ENCODE results near the gene AFAP1. TPM values are rescaled to one million over a fixed set of nuclear protein-coding genes. Genes with fewer than 3 reads are reported as not detected.

The AFAP1 gene
- polyA plus RNA-seq, 1 donor (not counting 4 experiments of a cell fraction or from before 2014, with no cell fraction given) = 7.6 TPM

- Histone ChIP-seq H3K27ac (ENCODE audit: control insufficient read depth, insufficient read depth, low read length) (no peak overlapping the region), H3K9me3 (ENCODE audit: control insufficient read depth, low read depth, low read length) (peaks cover 2% of the 10 kb centered on the region), H3K79me2 (ENCODE audit: control insufficient read depth, insufficient read depth, low read length) (peaks cover 12% of the 10 kb centered on the region), H2AFZ (ENCODE audit: control insufficient read depth, low read length) (no peak overlapping the region), H4K20me1 (ENCODE audit: control insufficient read depth, extremely low read depth, insufficient read depth, low read length) (peaks cover 2% of the 10 kb centered on the region), H3K9ac (ENCODE audit: control insufficient read depth, extremely low read depth, insufficient read depth, low read length) (no peak overlapping the region), H3K27me3 (ENCODE audit: control insufficient read depth, extremely low read depth, insufficient read depth, low read length) (no peaks in the 10 kb centered on the region), H3K9me1 (ENCODE audit: control insufficient read depth, extremely low read depth, insufficient read depth, low read length) (no peaks in the 10 kb centered on the region), H3K4me2 (ENCODE audit: control insufficient read depth, extremely low read depth, insufficient read depth, low read depth, low read length) (no peak overlapping the region), H3K4me1 (ENCODE audit: control insufficient read depth, extremely low read depth, insufficient read depth, low read length) (peaks cover 4% of the 10 kb centered on the region), H3K36me3 (ENCODE audit: control insufficient read depth in 2 of 2, extremely low read depth in 1 of 2, insufficient read depth in 2 of 2, low read length in 2 of 2) (peaks cover 5 to 6% of the 10 kb centered on the region in 2 experiments), H3K4me3 (ENCODE audit: control insufficient read depth in 2 of 3, extremely low read depth in 1 of 3, insufficient read depth in 2 of 3, low read depth in 1 of 3, low read length in 3 of 3) (no peak overlapping the region)
- FAIRE-seq (no peak), DNase-seq (ENCODE audit: low read depth, low spot score) (no peak)
- dilution Hi-C loops (cut with MboI; ENCODE audit: extremely low pct_ligation_motif_present, low sequenced_read_pairs) = no loop called here
- TF ChIP-seq, protein P1, sequence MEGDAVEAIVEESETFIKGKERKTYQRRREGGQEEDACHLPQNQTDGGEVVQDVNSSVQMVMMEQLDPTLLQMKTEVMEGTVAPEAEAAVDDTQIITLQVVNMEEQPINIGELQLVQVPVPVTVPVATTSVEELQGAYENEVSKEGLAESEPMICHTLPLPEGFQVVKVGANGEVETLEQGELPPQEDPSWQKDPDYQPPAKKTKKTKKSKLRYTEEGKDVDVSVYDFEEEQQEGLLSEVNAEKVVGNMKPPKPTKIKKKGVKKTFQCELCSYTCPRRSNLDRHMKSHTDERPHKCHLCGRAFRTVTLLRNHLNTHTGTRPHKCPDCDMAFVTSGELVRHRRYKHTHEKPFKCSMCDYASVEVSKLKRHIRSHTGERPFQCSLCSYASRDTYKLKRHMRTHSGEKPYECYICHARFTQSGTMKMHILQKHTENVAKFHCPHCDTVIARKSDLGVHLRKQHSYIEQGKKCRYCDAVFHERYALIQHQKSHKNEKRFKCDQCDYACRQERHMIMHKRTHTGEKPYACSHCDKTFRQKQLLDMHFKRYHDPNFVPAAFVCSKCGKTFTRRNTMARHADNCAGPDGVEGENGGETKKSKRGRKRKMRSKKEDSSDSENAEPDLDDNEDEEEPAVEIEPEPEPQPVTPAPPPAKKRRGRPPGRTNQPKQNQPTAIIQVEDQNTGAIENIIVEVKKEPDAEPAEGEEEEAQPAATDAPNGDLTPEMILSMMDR (optimal IDR thresholded peaks at IDR 0.05 in 1 of 3, IDR thresholded peaks at IDR 0.05 in 1 of 3, conservative IDR thresholded peaks at IDR 0.05 in 1 of 3; ENCODE audit: extremely low read depth in 1 of 3, insufficient read depth in 2 of 3, low read length in 3 of 3) = no peak
- TF ChIP-seq EZH2 (IDR thresholded peaks at IDR 0.05; ENCODE audit: low read length) = no peak
These were observed 80.3 kb downstream of the AFAP1 start for GRCh38 chr4:7859326-7859725.

GRCh38 chr4:7858498-7858897 is 81.2 kb downstream of the AFAP1 start:
- H2AFZ ChIP-seq (ENCODE audit: control insufficient read depth, low read length) = no peak overlapping the region
- no peak overlapping the region for H3K4me3 ChIP-seq (ENCODE audit: control insufficient read depth in 2 of 3, extremely low read depth in 1 of 3, insufficient read depth in 2 of 3, low read depth in 1 of 3, low read length in 3 of 3)
- H3K9ac ChIP-seq (ENCODE audit: control insufficient read depth, extremely low read depth, insufficient read depth, low read length) = no peak overlapping the region
- H3K27ac ChIP-seq (ENCODE audit: control insufficient read depth, insufficient read depth, low read length) = no peak overlapping the region
- H3K4me2 ChIP-seq (ENCODE audit: control insufficient read depth, extremely low read depth, insufficient read depth, low read depth, low read length) = no peak overlapping the region
- DNase-seq (ENCODE audit: low read depth, low spot score) = no peak
- peaks cover 9% of the 10 kb centered on the region for H3K79me2 ChIP-seq (ENCODE audit: control insufficient read depth, insufficient read depth, low read length)
- peaks cover 5 to 6% of the 10 kb centered on the region in 2 experiments for H3K36me3 ChIP-seq (ENCODE audit: control insufficient read depth in 2 of 2, extremely low read depth in 1 of 2, insufficient read depth in 2 of 2, low read length in 2 of 2)
- no peaks in the 10 kb centered on the region for H4K20me1 ChIP-seq (ENCODE audit: control insufficient read depth, extremely low read depth, insufficient read depth, low read length)
- H3K27me3 ChIP-seq (ENCODE audit: control insufficient read depth, extremely low read depth, insufficient read depth, low read length) = no peaks in the 10 kb centered on the region
- no peak for FAIRE-seq
- TF ChIP-seq EZH2 (IDR thresholded peaks at IDR 0.05; ENCODE audit: low read length) = no peak
- TF ChIP-seq, protein P1 (optimal IDR thresholded peaks at IDR 0.05 in 1 of 3, IDR thresholded peaks at IDR 0.05 in 1 of 3, conservative IDR thresholded peaks at IDR 0.05 in 1 of 3; ENCODE audit: extremely low read depth in 1 of 3, insufficient read depth in 2 of 3, low read length in 3 of 3) = no peak
- no peaks in the 10 kb centered on the region for H3K9me3 ChIP-seq (ENCODE audit: control insufficient read depth, low read depth, low read length)
- peaks cover 4% of the 10 kb centered on the region for H3K4me1 ChIP-seq (ENCODE audit: control insufficient read depth, extremely low read depth, insufficient read depth, low read length)
- dilution Hi-C loops (cut with MboI; ENCODE audit: extremely low pct_ligation_motif_present, low sequenced_read_pairs) = no loop called here
- H3K9me1 ChIP-seq (ENCODE audit: control insufficient read depth, extremely low read depth, insufficient read depth, low read length) = no peaks in the 10 kb centered on the region
